K562 (cell line): Measurements from ENCODE around the gene EXOC2. TPM values are rescaled to one million over a fixed set of nuclear protein-coding genes. Genes with fewer than 3 reads are reported as not detected.

Experiments
- ATAC-seq: fragments of 200-7000 bp; cut with Tn5 transposase; 3 replicates; pipeline ENCODE4 v1.9.1; 2020; ENCODE audit warnings: moderate library complexity
- BruUV-seq: library from RNA; stranded (reverse); fragments of 400-500 nt; replicated peaks from 2 replicates; lab custom pipeline; 2021; lab: Mats Ljungman, UMichigan
- CTCF ChIA-PET: fragments of 300-600 bp; formaldehyde crosslinking; extraction: SDS; loops from one replicate; lab custom pipeline; 2021; ENCODE audit warnings: low intra/inter-chr PET ratio; lab: Yijun Ruan, JAX
- POLR2A ChIA-PET: fragments of 300-600, 350-650 bp; sonication (Branson Sonifier 250); formaldehyde crosslinking; extraction: SDS; loops from one replicate; lab custom pipeline; 2021; ENCODE audit warnings: antibody characterized with exemption, inconsistent platforms; lab: Yijun Ruan, JAX
- DNase-seq, 4 experiments: peaks; one replicate each; pipeline versions ENCODE4 v3.0.0 to v3.0.0-alpha.2; 2011 to 2018; ENCODE audit warnings: low spot score in 3 of 4, mixed read lengths in 3 of 4; ENCODE audit errors: extremely low read depth in 1 of 4
- FAIRE-seq: peaks from 2 replicates; lab custom pipeline; 2011; peaks lifted over from hg19 to GRCh38; lab: Jason Lieb, UNC
- H2AFZ ChIP-seq: 2 replicates; pipeline ENCODE4 v1.6.0; 2011; ENCODE audit warnings: low read depth, low read length, control low read depth, inconsistent platforms
- H3K27ac ChIP-seq: fragments of 200-600 bp; 3 replicates; pipeline ENCODE4 v1.8.0; 2011; ENCODE audit warnings: low read depth, mild to moderate bottlenecking, control low read depth, inconsistent platforms, low read length, moderate library complexity, mixed read lengths; ENCODE audit errors: extremely low read depth
- H3K27me3 ChIP-seq, 2 experiments: fragments of 300-600 bp in 1 of 2; 2 replicates in 1 of 2; 3 replicates in 1 of 2; pipeline versions ENCODE4 v1.6.0 to v1.8.0; 2011; ENCODE audit warnings: inconsistent platforms in 2 of 2, low read length in 2 of 2, mild to moderate bottlenecking in 1 of 2, mixed read lengths in 1 of 2, moderate library complexity in 1 of 2; ENCODE audit not compliant: control insufficient read depth in 2 of 2, insufficient read depth in 2 of 2
- H3K36me3 ChIP-seq: fragments of 300-600 bp; 3 replicates; pipeline ENCODE4 v1.8.0; 2011; ENCODE audit warnings: mild to moderate bottlenecking, low read length, inconsistent platforms; ENCODE audit not compliant: control insufficient read depth, insufficient read depth
- H3K4me1 ChIP-seq, 2 experiments: fragments of 200-600 bp in 1 of 2; replicated peaks in 1 of 2; 2 replicates in 1 of 2; 3 replicates in 1 of 2; pipeline versions ENCODE4 v1.5.1 to v1.8.0; 2011; ENCODE audit warnings: inconsistent platforms in 2 of 2, low read length in 2 of 2, mild to moderate bottlenecking in 1 of 2, mixed read lengths in 1 of 2, moderate library complexity in 1 of 2; ENCODE audit not compliant: control insufficient read depth in 2 of 2, insufficient read depth in 2 of 2
- H3K4me2 ChIP-seq: 2 replicates; pipeline ENCODE4 v1.6.1; 2011; ENCODE audit warnings: low read length, control low read depth, inconsistent platforms, mixed read lengths; ENCODE audit not compliant: insufficient read depth
- H3K4me3 ChIP-seq: fragments of 200-600 bp; sonication (generic), shearing (Covaris generic); 2 replicates; pipeline ENCODE4 v1.5.1; 2016; ENCODE audit warnings: control low read depth, inconsistent platforms
- H3K79me2 ChIP-seq: fragments of 200-600 bp; 3 replicates; pipeline ENCODE4 v1.8.0; 2011; ENCODE audit warnings: low read length, inconsistent platforms; ENCODE audit not compliant: control insufficient read depth, insufficient read depth
- H3K9ac ChIP-seq, 2 experiments: 2 replicates each; pipeline versions ENCODE4 v1.6.0 to v1.6.1; 2011; ENCODE audit warnings: low read depth in 2 of 2, low read length in 2 of 2, control low read depth in 1 of 2, inconsistent platforms in 1 of 2, mild to moderate bottlenecking in 1 of 2, mixed read lengths in 1 of 2; ENCODE audit not compliant: insufficient read depth in 1 of 2
- H3K9me1 ChIP-seq: one replicate; pipeline ENCODE4 v1.6.0; 2011; ENCODE audit warnings: inconsistent platforms, mild to moderate bottlenecking, low read length, moderate library complexity; ENCODE audit not compliant: control insufficient read depth, insufficient read depth
- H3K9me3 ChIP-seq: replicated peaks from 2 replicates; pipeline ENCODE4 v1.5.1; 2011; ENCODE audit warnings: low read depth, low read length, inconsistent platforms; ENCODE audit not compliant: control insufficient read depth, insufficient read depth
- H4K20me1 ChIP-seq: replicated peaks from 2 replicates; pipeline ENCODE4 v1.6.1; 2011; ENCODE audit warnings: low read length, inconsistent platforms, mixed read lengths; ENCODE audit not compliant: control insufficient read depth, insufficient read depth
- CBX1 ChIP-seq: sonication (generic); IDR thresholded peaks from 2 replicates; pipeline ENCODE4 v1.6.1; 2016; ENCODE audit warnings: antibody characterized with exemption, low read depth, mild to moderate bottlenecking
- NONO ChIP-seq, 2 experiments: fragments of 200-400 bp in 1 of 2; fragments of 450-650 bp in 1 of 2; formaldehyde crosslinking in 1 of 2; IDR thresholded peaks; 2 replicates each; pipeline ENCODE4 v1.6.1; 2017; ENCODE audit warnings: low read depth in 2 of 2, mild to moderate bottlenecking in 2 of 2, moderate library complexity in 2 of 2, low read length in 1 of 2
- PTBP1 ChIP-seq: fragments of 200-400 bp; formaldehyde crosslinking; IDR thresholded peaks from 2 replicates; pipeline ENCODE4 v1.6.1; 2017; ENCODE audit warnings: low read depth, low read length
- RAD21 ChIP-seq, 2 experiments: fragments of 250-450 bp in 1 of 2; fragments of 450-650 bp in 1 of 2; sonication (Bioruptor Pico) in 1 of 2; formaldehyde crosslinking in 1 of 2; IDR thresholded peaks in 1 of 2; conservative IDR thresholded peaks in 1 of 2; 2 replicates each; pipeline versions ENCODE4 v1.4.0 to v1.8.0; 2020 to 2022; ENCODE audit warnings: mild to moderate bottlenecking in 2 of 2, moderate library complexity in 1 of 2
- RFX1 ChIP-seq: fragments of 450-650 bp; IDR thresholded peaks from 2 replicates; pipeline ENCODE4 v1.6.1; 2016; ENCODE audit warnings: mild to moderate bottlenecking, moderate library complexity
- SAP30 ChIP-seq: fragments of 200-600 bp; sonication (generic); IDR thresholded peaks from 2 replicates; pipeline ENCODE4 v1.6.1; 2012; ENCODE audit warnings: borderline replicate concordance, low read depth, mild to moderate bottlenecking, moderate library complexity, low read length, control low read depth, inconsistent platforms; ENCODE audit not compliant: insufficient read depth, poor library complexity, severe bottlenecking
- SMAD2 ChIP-seq: fragments of 150-350 bp; IDR thresholded peaks from 2 replicates; pipeline ENCODE4 v1.6.1; 2014; ENCODE audit warnings: low read depth, mild to moderate bottlenecking, low read length
- SMC3 ChIP-seq: conservative IDR thresholded peaks from 2 replicates; pipeline ENCODE4 v1.6.1; 2011; ENCODE audit warnings: low read depth, low read length, improper control_type of control experiment; ENCODE audit not compliant: insufficient read depth
- U2AF2 ChIP-seq: fragments of 200-400 bp; formaldehyde crosslinking; optimal IDR thresholded peaks from 2 replicates; pipeline ENCODE3; 2017; ENCODE audit warnings: low read depth, mild to moderate bottlenecking, low read length
- ZNF695 ChIP-seq: fragments of 450-650 bp; formaldehyde crosslinking; IDR thresholded peaks from 2 replicates; pipeline ENCODE4 v1.4.0; 2020; ENCODE audit warnings: mild to moderate bottlenecking, moderate library complexity
- WGBS: fragments of 100-300 bp; shearing (Covaris generic); methylation state at CpG from one replicate; pipeline ENCODE4 v1.1.6; 2016; ENCODE audit warnings: low coverage, mixed read lengths; ENCODE audit not compliant: insufficient coverage; ENCODE audit errors: missing lambda C conversion rate; 5-methylcytosine and 5-hydroxymethylcytosine counted together
- in situ Hi-C: fragments of 300-500 bp; cut with MboI; formaldehyde crosslinking; loops from 4 replicates; pipeline ENCODE4 v1.15.0; 2018; ENCODE audit warnings: inconsistent platforms, mixed read lengths
- intact Hi-C: fragments of 100-400 bp; cut with micrococcal nuclease; formaldehyde crosslinking; loops from 2 replicates; pipeline ENCODE4 v1.14.2; 2022
- polyA plus RNA-seq, 8 experiments: library from polyadenylated mRNA; depleted of rRNA in 4 of 8; stranded (reverse) in 5 of 8; unstranded in 3 of 8; fragments of >200 nt; fragmentation: Nextera tagmentation in 2 of 8; fragmentation: Illumina TruSeq in 1 of 8; extraction: Ambion mirVana in 2 of 8; extraction: Trizol in 1 of 8; gene quantifications; 2 replicates each; pipeline versions ENCODE4 v1.2.1 to v1.2.3, GENCODE V29; 2011 to 2014; ENCODE audit warnings: inconsistent platforms in 1 of 8, missing spikeins in 1 of 8
- total RNA-seq, 7 experiments: library from RNA; depleted of rRNA in 6 of 7; stranded (reverse); fragments of >200 nt in 6 of 7; fragmentation: Illumina TruSeq in 2 of 7; extraction: Trizol in 2 of 7; gene quantifications; 2 replicates each; pipeline versions ENCODE4 v1.2.1 to v1.2.3, GENCODE V29; 2011 to 2021; ENCODE audit warnings: low replicate concordance in 1 of 7
- TF ChIP-seq, protein P1 (sequence below), 2 experiments: fragments of 450-650 bp; conservative IDR thresholded peaks; 2 replicates each; pipeline ENCODE4 v1.6.1; 2017; ENCODE audit warnings: mild to moderate bottlenecking in 2 of 2, moderate library complexity in 2 of 2
- TF ChIP-seq, protein P2 (sequence below): IDR thresholded peaks from 2 replicates; pipeline ENCODE4 v1.6.1; 2011; ENCODE audit not compliant: insufficient read length; ENCODE audit errors: extremely low read depth
- TF ChIP-seq, protein P3 (sequence below), 3 experiments: IDR thresholded peaks in 2 of 3; conservative IDR thresholded peaks in 1 of 3; 2 replicates each; pipeline ENCODE4 v1.5.1; 2011 to 2012; ENCODE audit warnings: low read length in 3 of 3, mild to moderate bottlenecking in 3 of 3, control low read depth in 2 of 3, improper control_type of control experiment in 1 of 3, inconsistent platforms in 1 of 3, low read depth in 1 of 3, mixed read lengths in 1 of 3, moderate library complexity in 1 of 3; ENCODE audit not compliant: insufficient read depth in 2 of 3
- TF ChIP-seq, protein P4 (sequence below): fragments of 200-800 bp; sonication (Bioruptor generic); IDR thresholded peaks from 2 replicates; pipeline ENCODE4 v1.6.1; 2017; ENCODE audit warnings: missing genetic modification characterization, missing compliant biosample characterization

Gene EXOC2
- total and polyA plus RNA-seq, 9 of the 15 experiments (the other 6 are each of a cell fraction or from before 2014, with no cell fraction given): 12.2 to 30.2 (median 24.2) TPM

DNA sequence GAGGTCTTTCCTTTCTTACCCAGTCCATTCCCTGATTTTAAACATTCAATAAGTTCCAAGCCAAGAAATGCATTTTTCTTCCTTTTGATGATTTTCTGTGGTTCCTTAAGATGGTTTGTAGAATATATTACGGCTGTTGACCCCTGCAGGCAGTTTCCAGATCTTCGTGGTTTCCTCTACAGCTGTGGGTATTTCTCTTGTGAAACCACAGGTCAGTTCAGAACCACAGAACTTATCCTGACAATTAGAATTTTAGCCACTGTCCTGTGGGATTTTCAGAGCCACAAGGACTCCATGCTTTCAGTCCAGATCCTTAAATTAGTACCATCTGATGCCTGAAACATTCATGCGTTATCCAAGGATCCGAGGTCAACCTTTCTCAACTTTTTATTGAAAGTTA is 29.7 kb upstream of the EXOC2 start (continued):
- TF ChIP-seq, protein P1, sequence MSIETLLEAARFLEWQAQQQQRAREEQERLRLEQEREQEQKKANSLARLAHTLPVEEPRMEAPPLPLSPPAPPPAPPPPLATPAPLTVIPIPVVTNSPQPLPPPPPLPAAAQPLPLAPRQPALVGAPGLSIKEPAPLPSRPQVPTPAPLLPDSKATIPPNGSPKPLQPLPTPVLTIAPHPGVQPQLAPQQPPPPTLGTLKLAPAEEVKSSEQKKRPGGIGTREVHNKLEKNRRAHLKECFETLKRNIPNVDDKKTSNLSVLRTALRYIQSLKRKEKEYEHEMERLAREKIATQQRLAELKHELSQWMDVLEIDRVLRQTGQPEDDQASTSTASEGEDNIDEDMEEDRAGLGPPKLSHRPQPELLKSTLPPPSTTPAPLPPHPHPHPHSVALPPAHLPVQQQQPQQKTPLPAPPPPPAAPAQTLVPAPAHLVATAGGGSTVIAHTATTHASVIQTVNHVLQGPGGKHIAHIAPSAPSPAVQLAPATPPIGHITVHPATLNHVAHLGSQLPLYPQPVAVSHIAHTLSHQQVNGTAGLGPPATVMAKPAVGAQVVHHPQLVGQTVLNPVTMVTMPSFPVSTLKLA (conservative IDR thresholded peaks at IDR 0.05): no peak
- no peak for TF ChIP-seq SAP30
- TF ChIP-seq PTBP1: no peak
- no peak for TF ChIP-seq U2AF2
- no peak for TF ChIP-seq ZNF695 (CRISPR knock-in tag)
- TF ChIP-seq, protein P2, sequence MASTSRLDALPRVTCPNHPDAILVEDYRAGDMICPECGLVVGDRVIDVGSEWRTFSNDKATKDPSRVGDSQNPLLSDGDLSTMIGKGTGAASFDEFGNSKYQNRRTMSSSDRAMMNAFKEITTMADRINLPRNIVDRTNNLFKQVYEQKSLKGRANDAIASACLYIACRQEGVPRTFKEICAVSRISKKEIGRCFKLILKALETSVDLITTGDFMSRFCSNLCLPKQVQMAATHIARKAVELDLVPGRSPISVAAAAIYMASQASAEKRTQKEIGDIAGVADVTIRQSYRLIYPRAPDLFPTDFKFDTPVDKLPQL: no peak
- TF ChIP-seq, all 486 proteins: peak for 0

DNA sequence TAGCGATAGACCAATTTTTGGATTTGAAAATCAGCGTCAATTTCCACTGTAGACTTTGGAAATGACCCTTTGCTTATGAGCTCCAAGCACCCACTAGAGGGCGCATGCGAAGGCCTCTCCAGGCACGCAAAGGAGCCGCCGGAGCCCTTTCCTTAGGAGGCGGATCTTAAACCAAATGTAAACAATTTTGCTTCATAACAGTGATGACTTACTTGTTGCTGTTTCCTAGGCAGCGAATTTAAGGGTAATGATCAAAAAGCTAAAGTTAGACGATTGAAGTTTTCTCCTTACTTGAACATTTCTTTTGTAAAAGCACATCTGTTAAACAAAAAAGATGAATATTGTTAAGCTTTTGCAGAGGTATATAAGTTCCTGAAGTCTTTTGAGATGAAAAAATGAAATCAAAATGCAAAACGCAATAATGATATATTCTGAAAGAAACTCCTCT is 29.2 kb upstream of the EXOC2 start:
- ATAC-seq (peak; percentile 99), FAIRE-seq (peak; percentile 94), DNase-seq (peak; percentile 84 to 88 (median 86))
- no peak overlapping the region for H3K9ac ChIP-seq
- H3K9me3 ChIP-seq: no peaks in the 10 kb centered on the region
- ChIA-PET CTCF (interaction anchor here (0.9 kb wide), 1 partner anchor 128 kb away, joined by 3 read pairs; no protein-coding TSS in a partner anchor), POLR2A (interaction anchor here (0.6 to 1.2 kb wide), 6 partner anchors 10 to 105 kb away, joined by 3 read pairs; no protein-coding TSS in a partner anchor)
- intact Hi-C loops: loop anchor here (1.0 to 10.0 kb wide), 2 partner anchors 65 to 663 kb away; partner anchors contain the start of gene FOXF2
- H3K4me2 ChIP-seq: no peak overlapping the region
- H3K27ac ChIP-seq: no peak overlapping the region
- BruUV-seq: no TSS peak
- H3K9me1 ChIP-seq: no peaks in the 10 kb centered on the region
- in situ Hi-C loops: no loop called here
- H3K79me2 ChIP-seq: no peaks in the 10 kb centered on the region
- no peaks in the 10 kb centered on the region for H4K20me1 ChIP-seq
- H3K4me1 ChIP-seq: no peaks in the 10 kb centered on the region
- no peak overlapping the region for H3K4me3 ChIP-seq
- no peak overlapping the region for H2AFZ ChIP-seq
- H3K36me3 ChIP-seq: no peaks in the 10 kb centered on the region
- under 1% methylated on average over 11 of the region's 11 CpGs for WGBS
- H3K27me3 ChIP-seq: peaks cover 18 to 43% of the 10 kb centered on the region in 2 experiments
- TF ChIP-seq NONO (IDR thresholded peaks at IDR 0.05; ENCODE audit: low read depth in 2 of 2, low read length in 1 of 2): peak in 1 of 2 experiments; percentile 17; a peak in 1 of 4 replicates
- TF ChIP-seq, protein P3, sequence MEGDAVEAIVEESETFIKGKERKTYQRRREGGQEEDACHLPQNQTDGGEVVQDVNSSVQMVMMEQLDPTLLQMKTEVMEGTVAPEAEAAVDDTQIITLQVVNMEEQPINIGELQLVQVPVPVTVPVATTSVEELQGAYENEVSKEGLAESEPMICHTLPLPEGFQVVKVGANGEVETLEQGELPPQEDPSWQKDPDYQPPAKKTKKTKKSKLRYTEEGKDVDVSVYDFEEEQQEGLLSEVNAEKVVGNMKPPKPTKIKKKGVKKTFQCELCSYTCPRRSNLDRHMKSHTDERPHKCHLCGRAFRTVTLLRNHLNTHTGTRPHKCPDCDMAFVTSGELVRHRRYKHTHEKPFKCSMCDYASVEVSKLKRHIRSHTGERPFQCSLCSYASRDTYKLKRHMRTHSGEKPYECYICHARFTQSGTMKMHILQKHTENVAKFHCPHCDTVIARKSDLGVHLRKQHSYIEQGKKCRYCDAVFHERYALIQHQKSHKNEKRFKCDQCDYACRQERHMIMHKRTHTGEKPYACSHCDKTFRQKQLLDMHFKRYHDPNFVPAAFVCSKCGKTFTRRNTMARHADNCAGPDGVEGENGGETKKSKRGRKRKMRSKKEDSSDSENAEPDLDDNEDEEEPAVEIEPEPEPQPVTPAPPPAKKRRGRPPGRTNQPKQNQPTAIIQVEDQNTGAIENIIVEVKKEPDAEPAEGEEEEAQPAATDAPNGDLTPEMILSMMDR (IDR thresholded peaks at IDR 0.05 in 2 of 3, conservative IDR thresholded peaks at IDR 0.05 in 1 of 3; ENCODE audit: insufficient read depth in 2 of 3, low read depth in 1 of 3, low read length in 3 of 3): peak; percentile 92 to 94 (median 93)
- TF ChIP-seq SMC3: peak; percentile 78
- TF ChIP-seq, protein P4, sequence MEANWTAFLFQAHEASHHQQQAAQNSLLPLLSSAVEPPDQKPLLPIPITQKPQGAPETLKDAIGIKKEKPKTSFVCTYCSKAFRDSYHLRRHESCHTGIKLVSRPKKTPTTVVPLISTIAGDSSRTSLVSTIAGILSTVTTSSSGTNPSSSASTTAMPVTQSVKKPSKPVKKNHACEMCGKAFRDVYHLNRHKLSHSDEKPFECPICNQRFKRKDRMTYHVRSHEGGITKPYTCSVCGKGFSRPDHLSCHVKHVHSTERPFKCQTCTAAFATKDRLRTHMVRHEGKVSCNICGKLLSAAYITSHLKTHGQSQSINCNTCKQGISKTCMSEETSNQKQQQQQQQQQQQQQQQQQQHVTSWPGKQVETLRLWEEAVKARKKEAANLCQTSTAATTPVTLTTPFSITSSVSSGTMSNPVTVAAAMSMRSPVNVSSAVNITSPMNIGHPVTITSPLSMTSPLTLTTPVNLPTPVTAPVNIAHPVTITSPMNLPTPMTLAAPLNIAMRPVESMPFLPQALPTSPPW: peak; percentile 13; the same call in 1 of the 2 replicates
- TF ChIP-seq SMAD2: no peak
- TF ChIP-seq RFX1: peak; percentile 42
- no peak for TF ChIP-seq CBX1
- TF ChIP-seq RAD21 (CRISPR knock-in tag; conservative IDR thresholded peaks at IDR 0.05 in 1 of 2, IDR thresholded peaks at IDR 0.05 in 1 of 2): peak; percentile 68 to 75
